ENCODE measurements around the gene HIVEP1.
A peak's percentile ranks its signal among the peaks of the same experiment; 100 is the strongest.

The HIVEP1 gene

DNA sequence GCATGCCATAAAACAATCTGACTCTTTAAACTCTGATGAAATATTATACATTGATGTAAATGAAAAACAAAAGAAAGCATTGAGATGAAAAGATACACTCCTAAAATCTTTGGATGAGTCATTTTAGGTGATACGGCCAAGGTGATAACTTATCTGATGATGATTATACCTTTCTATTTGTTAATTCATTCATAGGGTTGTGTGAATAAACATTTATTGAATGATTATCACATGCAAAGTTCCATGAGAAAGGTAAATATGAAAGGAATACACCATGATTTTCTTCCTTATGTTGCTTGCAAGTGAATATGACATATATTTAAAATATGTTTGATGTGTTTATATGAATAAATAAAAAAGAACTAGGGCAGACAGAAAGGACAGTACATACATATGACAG, 15.4 kb upstream of the HIVEP1 start:
- DNase-seq, result no peak

DNA sequence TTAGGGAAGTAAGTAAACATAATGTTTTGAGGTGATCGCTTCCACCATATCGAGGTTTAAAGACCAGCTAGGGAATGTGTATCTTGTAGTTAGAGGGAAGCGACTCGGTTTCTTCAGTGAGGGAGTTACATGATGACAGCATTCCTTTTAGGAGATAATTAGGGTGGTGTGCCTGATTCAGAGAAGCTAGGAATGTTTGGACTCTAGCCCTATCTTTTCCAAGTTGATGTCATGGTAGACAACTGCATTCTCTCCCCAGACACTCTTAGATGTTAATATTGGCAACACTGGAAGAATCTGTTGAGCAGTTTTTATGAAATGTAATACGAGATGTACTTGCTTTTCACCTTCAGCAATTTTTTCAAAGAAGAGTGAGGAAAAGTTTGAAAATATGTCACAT, 12.9 kb upstream of the HIVEP1 start:
- no peak for DNase-seq

DNA sequence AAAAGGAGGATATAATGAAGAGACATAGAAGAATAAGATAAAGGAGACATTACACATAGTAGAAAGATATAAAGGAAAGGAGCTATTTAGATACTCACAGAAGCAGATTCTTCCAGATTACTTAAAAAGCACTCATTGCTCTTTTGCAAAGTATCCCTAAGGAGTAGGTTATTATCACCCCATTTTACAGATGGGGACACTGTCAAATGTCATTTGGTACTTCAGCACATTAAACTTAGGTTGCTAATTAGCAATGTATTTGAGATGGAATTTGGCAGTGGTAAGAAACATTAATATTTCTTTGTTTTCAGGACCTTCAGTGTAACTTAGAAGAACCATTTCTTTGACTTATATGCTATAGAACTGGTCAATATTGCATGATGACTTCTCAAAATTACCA, 11.9 kb upstream of the HIVEP1 start:
- DNase-seq, result no peak

DNA sequence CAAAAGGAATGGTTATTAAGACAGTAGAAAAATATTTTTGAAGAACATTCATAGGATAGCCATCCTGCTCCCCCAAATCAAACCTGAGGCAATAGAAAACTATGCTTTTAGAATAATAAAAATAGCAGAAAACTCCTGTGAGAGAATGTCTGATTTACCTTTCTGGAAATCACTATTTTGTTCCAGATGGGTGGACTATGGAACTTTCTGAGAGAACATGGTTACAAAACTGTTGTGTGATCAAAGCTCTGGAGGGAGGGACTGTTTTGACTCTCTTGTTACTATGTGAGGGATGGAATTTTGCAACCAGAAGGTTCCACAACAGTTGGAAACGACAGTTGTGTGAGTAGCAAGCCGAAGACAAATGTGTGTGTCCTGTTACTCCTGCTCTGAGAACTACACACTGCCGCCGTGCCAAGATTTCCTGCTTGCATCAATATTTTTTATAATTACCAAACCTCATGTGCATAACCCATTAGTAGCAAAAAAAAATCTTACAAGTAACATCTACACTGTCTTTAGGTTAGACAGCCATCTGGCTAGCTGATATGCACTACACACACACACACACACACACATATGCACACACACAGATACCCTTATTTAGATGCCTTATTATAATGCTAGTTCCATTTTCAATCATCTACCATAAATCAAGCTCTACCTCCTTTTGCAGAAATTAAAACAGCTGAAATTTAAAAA, 11.0 kb upstream of the HIVEP1 start:
- no peak for DNase-seq

DNA sequence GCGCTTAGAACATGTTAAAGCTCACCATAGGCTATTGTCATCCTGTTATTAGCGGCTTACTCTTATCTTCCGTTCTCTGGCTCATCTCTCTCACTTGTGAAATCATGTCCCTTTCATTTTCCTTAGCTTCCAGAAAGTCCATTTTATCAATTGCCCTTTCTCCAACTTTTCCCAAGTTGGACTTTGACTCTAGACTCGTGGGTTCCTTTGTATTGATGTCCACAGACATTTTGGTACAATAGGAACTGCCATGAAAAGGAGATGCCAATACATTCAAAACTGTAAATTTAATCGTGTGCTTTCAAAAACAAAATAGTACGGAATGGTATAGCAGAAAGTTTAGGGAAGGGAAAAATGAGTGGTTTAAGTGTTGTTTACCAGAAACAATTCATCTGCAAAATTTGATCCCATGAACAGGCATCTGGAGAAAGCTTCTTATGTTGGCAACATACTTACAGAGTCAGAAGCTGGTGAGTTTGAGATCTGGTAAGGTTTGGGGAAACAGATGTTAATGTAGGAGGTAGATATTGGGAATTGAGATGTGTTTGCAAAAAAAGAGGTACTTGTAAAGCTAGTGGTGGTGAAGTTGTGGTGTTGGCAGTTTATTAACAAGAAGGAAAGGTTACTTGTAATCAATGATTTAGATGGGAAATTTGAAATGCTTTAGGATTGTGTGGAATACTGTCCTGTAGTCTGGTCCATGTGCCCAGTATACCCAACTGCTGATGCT, 10.2 kb upstream of the HIVEP1 start:
- no peak for DNase-seq

DNA sequence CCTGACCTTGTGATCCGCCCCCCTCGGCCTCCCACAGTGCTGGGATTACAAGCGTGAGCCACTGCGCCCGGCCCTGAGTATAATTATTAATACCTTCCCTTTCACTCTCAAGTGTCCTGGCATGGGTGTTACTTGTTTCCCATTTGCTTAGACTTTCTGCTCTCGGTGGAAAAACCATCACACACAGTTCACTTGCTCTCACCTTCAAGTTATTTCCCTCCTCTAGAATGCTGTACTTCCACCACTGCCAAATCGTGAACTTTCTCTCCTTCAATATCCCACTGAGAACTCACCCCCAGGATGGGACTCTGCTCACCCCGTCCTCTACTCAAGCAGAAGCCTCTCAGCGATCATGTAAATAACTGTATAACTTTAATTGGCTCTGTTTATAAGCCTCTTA, 4.6 kb upstream of the HIVEP1 start:
- DNase-seq, result no peak

DNA sequence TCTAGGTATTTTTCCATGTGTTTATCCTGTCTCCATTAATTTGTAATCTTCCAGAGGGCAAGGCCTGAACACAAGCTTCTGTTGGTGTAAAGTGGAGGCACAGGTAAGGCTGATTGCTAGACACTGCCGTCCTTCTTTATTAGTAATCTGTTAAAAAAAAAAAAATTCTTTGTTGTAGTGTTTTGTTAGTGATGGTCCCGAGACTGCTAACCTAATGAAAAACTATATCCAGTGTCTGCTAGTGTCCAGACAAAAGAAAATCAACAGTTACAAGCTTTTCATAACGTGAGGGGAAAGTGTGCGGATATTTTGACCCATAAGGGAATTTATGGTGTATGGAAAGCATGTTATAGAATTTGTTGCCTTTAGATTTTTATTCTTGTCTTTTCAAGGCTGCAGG, 4.2 kb upstream of the HIVEP1 start:
- no peak for DNase-seq

DNA sequence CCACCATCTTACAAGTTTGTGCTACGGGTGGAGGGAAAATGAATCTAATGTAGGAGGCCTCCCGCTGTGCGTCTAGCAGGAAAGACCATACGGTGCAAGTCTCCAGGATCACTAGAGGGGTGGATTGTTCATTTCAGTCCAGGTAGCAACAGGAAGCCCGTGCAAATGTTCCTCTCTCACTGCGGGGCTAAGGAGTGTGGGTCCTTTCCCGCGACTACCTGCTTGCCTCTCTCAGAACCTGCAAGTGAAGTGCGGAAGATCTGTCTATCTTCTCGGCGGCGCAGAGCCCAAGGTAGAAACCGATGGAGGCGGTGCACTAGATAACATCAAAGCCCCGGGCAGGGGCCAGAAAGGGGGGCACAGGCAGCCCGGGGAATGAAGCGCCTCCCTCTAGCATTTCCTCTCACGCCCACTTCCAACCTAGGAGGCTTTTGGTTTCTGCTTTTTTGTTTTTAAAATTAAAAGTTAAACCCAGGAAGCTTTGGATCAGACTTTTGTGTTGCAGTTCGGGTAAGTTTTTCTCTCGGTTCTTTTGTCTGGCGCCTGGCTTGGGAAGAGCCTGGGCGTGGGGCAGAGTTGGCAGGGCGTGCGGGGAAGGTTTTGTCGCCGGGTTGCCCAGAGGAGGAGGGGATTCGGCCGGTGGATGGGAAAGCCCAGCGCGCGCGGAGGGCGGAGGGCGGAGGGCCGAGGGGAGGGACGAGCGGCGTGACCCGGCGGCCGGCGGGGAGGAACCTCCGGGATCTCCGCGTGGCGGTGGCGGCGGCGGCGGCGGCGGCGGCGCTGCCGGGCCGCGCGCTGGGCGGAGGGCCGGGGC, 3.5 kb upstream of the HIVEP1 start:
- peak; percentile 50 to 70 for DNase-seq

DNA sequence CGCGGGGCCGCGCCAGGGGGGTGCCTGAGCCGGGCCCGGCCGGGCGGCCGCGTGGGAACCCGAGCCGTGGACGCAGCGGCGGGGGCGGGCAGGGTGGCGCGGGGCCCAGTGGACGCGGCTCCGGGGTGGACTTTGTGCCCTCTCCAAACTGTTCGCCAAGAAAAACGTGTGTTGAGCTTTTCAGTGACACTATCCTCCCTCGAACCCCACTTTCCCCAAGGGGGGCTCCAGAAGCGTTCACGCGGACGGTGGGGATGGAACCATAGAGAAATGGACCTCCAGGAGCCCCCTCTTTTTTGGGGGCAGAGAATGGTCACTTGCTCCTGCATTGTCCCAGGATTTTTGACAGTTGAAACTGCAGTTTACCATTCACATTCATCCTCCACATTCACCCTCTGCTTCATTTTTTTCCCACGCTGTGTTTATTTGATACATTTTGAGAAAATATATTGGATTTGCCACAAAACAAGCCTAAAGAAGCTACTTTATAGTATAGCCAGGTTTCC, 2.9 kb upstream of the HIVEP1 start:
- DNase-seq, result no peak

DNA sequence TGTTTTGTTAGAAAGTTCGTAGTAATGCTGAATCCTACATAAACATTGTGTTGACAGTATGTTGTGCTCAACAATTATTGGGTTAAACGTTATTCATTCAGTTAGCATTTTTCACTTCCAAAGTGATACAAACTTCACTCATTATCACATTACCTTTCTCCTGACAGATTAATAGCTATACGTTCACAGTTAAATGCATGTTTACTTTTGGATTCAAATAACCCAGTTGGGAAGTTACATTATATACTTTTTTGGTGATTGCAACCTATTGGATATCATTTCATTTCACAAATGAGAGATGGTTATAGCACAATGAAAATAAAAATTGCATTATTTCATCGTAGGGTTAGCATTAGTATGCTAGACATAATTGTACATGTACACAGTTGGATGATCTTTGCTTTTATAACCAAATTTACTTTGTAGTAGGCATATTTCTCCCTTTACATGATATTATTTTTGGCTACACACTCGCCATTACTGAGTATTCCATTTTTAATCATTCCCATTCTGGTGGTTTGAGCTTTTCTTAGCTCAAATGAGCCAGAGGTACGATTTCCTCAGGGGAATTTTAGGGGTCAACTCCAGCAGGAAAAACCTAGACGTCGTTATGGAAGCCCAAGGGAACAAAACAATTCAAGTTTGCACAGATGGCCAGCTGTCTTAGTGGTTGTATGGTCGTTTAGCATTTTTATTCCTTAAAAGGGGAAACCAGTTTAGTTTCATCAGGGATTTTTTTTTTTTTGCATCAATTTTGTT, 2.1 kb upstream of the HIVEP1 start:
- DNase-seq, result no peak

DNA sequence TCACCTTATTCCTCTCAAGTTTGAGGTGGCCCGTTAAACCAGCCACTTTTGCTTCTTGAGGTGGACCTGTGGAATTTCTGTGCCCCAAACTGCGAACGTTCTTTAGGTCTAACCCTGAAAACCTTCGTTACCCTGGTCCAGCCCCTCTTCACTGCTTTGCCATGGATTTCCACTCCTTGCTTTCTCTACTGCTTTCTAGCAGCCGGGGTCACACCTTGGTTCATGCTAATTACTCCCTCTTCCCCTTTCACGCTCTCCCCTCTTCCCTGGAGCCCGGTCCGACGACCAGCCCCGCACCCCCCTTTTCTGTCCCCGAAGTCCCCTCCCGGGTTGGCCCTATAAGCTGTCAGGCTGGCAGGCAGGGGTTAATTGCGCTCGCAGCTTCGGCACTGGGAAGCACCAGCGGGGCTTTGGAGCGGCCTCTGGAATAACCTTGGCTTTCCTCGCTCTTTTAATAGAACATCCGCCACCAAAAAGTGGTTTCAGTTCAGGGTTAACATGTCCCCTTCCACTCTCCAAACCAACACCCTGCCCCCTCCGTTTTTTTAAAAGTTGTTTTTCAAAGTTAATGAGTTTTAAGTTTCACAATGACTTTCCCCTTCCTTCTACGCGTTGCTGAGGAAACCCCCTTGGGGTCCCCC, 1.4 kb upstream of the HIVEP1 start:
- peak in 1 of 2 experiments; percentile 91 for DNase-seq

DNA sequence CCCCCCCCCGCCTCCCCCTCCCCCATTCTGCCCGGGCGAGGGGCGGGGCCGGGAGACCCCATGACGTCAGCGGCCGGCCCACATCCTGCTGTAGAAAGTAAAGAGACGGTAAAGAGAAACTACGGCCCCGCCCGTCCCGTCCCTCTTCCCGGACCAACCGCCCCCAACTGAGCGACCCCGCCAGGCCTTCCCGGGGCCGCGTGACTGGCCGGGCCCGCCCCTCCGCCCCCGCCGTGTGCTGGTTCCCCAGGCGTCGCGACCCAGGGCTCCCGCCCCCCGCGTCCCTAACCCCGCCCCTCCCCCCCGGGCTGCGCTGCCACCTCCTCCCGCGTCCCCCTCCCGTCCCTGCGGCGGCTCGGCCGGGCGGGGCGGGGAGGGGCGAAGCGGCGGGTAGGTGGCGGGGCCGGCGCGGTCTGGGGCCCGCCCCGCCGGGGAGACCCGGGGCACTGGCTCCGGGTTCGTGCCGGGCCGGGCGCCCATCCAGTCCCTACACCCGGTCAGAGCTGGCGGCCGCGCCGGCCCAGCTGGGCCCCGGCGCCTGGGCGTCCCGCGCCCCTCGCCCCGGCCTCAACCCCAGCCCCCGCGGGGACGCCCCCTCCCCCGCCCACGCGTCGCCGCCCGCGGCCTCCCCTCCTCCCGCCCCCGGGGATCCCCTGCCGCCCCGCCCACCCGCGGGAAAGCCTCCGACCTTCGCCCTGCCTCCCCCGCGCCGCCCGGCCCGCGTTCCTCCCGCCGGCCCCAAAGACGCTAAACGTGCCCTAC, 655 bp upstream of the HIVEP1 start:
- peak; percentile 87 to 91 for DNase-seq

DNA sequence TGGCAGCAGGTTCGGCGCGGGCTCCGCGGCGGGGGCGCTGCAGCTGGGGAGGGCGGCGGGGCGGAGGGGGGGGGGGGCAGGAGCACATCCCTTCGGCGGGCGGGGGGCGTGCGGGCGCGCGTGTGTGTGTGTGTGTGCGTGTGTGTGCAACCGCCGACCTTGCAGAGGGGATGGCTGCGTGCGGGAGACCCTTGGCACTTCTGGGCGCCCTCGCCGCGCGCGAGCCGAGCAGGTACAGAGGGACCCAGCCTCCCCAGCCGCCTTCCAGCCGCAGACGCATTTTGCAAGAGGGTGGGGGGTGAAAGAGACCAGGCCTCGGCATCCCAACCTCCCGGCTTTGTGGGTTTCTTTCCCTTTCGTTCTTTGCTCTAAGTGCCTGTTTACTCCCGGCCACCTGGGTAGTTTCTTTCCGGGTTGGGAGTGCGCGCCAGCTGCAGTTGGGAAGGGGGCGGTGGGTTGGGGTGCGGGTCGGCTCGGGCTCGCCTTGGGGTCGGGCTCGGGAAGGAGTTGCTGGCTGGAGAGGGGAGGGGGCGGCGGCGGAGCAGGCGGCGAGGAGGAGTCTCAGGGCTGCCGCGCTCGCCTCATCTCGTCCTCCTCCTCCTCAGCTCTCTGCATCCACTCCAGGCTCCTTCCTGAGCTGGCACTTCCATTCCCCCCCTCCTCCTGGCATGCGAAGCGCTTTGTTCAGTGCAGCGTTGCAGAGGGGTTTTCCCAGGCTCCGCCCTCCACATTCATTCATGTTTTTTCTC, 620 bp downstream of the HIVEP1 start:
- DNase-seq, result peak; percentile 55 to 65

DNA sequence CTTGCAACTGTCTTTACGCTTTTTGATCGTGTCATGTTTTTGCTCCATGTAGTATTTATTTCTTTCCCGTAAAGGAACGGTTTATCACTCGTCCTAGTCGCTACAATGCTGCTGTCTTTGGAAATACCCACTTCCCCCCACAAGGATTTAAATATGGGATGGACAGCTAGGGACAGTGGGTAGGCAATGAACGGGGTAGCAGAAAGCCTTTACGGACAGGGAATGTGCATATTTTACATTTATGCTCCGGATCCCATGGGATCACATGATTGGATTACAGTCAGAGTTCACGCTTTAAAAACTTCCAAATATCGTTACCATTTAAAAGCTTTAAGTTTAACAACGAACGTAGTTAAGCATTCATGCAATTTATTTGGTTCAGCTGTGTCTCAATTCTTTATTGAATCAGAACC, 1.2 kb downstream of the HIVEP1 start:
- DNase-seq, result no peak

DNA sequence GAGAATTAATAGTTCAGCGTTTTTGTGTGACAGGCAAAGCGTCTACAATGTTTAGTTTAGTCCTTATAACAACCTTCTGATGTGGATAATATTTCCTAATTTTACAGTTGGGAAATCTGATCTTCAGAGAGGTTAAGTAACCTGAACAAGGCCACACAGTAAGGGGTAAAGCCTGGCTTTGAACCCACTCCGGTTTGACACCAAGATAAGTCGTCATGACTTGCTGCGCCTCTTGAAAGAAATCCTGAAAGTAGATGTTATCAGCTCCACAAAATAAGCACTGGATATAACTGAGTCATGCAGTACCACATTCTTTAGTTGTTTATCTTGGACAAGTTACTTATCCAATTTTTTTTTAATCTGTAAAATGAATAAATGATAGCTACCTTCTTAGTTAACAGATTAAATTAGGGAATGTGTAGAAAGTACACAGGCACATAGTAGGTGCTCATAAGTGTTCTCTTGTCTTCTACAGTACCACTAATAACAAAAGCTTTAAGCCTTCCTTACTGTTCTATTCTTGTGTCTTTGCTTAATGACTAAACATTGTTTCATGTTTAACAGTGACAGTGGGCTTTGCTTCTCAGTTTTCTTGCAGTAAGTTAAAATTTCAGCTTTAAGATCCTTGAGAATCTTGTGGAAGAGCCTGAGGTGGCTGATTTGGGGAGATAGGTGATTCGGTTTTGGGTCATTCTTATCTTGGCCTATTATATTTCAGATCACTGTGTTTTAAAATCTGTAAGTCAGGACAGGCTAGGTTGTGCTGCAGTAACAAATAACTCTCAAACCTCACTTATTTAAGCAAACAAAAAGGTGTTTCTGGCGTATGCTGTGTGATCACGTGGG, 2.1 kb downstream of the HIVEP1 start:
- no peak for DNase-seq

DNA sequence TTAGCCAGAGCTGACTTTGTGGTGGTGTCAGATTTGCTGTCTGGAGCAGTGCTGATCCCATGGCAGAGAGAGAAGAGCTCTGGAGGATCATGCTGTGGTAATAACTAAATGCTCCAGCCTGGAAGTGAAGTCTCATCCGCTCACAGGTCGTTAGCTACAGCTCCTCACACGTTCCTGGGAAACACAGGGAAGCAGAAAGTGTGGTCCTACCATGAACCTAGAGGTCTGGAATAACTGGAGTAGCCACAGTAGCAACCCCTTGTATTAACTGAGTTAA, 2.7 kb downstream of the HIVEP1 start:
- DNase-seq, result no peak

DNA sequence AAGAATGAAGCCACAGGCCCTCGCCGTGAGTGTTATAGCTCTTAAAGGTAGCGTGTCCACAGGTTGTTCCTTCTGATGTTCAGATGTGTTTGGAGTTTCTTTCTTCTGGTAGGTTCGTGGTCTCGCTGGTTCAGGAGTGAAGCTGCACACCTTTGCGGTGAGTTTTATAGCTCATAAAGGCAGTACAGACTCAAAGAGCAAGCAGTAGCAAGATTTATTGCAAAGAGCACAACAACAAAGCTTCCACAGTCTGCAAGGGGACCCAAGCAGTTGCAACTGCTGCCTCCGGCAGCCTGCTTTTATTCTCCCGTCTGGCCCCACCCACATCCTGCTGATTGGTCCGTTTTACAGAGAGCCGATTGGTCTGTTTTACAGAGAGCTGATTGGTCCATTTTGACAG, 5.2 kb downstream of the HIVEP1 start:
- no peak for DNase-seq

DNA sequence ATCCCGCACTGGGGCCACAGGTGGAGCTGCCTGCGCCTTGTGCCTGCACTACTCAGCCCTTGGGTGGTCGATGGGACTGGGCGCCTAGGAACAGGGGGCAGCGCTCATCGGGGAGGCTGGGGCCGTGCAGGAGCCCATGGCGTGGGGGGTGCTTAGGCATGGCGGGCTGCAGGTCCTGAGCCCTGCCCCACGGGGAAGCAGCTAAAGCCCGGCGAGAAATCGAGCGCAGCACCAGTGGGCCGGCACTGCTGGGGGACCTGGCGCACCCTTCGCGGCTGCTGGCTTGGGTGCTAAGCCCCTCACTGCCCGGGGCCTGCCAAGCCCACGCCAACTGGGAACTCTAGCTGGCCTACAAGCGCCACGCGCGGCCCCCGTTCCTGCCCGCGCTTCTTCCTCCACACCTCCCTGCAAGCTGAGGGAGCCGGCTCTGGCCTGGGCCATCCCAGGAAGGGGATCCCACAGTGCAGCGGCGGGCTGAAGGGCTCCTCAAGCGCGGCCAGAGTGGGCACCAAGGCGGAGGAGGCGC, 5.8 kb downstream of the HIVEP1 start:
- DNase-seq, result no peak

DNA sequence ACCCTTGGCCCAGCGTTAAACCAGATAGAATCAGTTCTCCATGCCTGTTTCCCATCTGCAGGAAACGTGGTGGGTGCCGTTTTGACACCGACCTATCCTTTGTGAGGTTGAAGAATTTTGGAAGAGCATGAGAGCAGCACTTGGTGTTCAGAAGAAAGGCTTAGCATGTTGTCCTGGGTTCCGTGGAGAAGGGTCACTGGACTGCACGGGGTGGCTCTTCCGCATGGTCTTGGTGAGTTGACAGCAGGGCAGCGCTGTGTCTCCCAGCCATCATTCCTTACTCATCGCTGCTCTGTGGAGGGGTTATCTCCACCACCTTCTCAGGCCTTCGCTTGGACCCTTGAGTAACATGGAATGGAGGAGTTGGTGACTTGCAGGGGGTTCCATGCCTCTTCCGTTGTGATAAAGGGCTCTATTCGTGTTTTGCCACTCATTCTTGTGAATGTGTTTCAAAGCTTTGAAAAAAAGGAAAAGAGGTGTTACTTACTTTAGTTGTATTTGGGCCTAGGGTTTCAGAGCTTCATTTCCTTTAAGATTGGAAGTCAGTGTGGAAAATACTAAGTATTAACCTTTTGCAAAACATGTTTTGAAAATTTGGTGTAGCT, 8.2 kb downstream of the HIVEP1 start:
- no peak for DNase-seq
